H9 (cell line): ENCODE results near the gene ZNF688. TPM values are rescaled to one million over a fixed set of nuclear protein-coding genes. Genes with fewer than 3 reads are reported as not detected.

Experiments
- DNase-seq: peaks from one replicate; pipeline ENCODE4 v3.0.0-alpha.2; 2017
- H2AFZ ChIP-seq: one replicate; pipeline ENCODE4 v1.6.1; 2013; ENCODE audit warnings: mild to moderate bottlenecking, low read length, control low read depth, moderate library complexity
- H2AK5ac ChIP-seq: 2 replicates; pipeline ENCODE4 v1.6.1; 2013; ENCODE audit warnings: low read length, control low read depth, mixed read lengths; ENCODE audit not compliant: insufficient read length
- H2BK120ac ChIP-seq: one replicate; pipeline ENCODE4 v1.6.1; 2013; ENCODE audit warnings: low read depth, mild to moderate bottlenecking, low read length, control low read depth, inconsistent platforms; ENCODE audit not compliant: poor library complexity, severe bottlenecking
- H2BK12ac ChIP-seq: 2 replicates; pipeline ENCODE4 v1.6.1; 2013; ENCODE audit warnings: low read length, control low read depth, mixed read lengths, low read depth; ENCODE audit not compliant: insufficient read length
- H2BK15ac ChIP-seq: 2 replicates; pipeline ENCODE4 v1.6.1; 2013; ENCODE audit warnings: low read depth, low read length, control low read depth
- H2BK20ac ChIP-seq: one replicate; pipeline ENCODE4 v1.6.1; 2013; ENCODE audit warnings: low read depth, mild to moderate bottlenecking, low read length, control low read depth, inconsistent platforms; ENCODE audit not compliant: poor library complexity, severe bottlenecking
- H2BK5ac ChIP-seq: 2 replicates; pipeline ENCODE4 v1.6.1; 2013; ENCODE audit warnings: low read length, control low read depth, mixed read lengths; ENCODE audit not compliant: insufficient read length
- H3K14ac ChIP-seq: 2 replicates; pipeline ENCODE4 v1.6.1; 2013; ENCODE audit warnings: low read length, control low read depth; ENCODE audit not compliant: insufficient read depth
- H3K18ac ChIP-seq: 2 replicates; pipeline ENCODE4 v1.6.1; 2013; ENCODE audit warnings: low read depth, mild to moderate bottlenecking, mixed read lengths, low read length, control low read depth; ENCODE audit not compliant: insufficient read length
- H3K23ac ChIP-seq: 2 replicates; pipeline ENCODE4 v1.6.1; 2013; ENCODE audit warnings: low read length, control low read depth, mixed read lengths, low read depth; ENCODE audit not compliant: insufficient read length
- H3K23me2 ChIP-seq: 2 replicates; pipeline ENCODE4 v1.6.1; 2013; ENCODE audit warnings: low read depth, mild to moderate bottlenecking, mixed read lengths, low read length, control low read depth; ENCODE audit not compliant: insufficient read length, poor library complexity, severe bottlenecking
- H3K27ac ChIP-seq: 2 replicates; pipeline ENCODE4 v1.5.1; 2013; ENCODE audit warnings: low read length, control low read depth, mixed read lengths, low read depth; ENCODE audit not compliant: insufficient read length
- H3K27me3 ChIP-seq: 2 replicates; pipeline ENCODE4 v1.6.1; 2013; ENCODE audit warnings: low read length, control low read depth, inconsistent platforms; ENCODE audit not compliant: insufficient read depth
- H3K4ac ChIP-seq: 2 replicates; pipeline ENCODE4 v1.6.1; 2013; ENCODE audit warnings: low read depth, mild to moderate bottlenecking, control low read depth, inconsistent platforms, low read length, moderate library complexity
- H3K4me1 ChIP-seq: 2 replicates; pipeline ENCODE4 v1.6.1; 2013; ENCODE audit warnings: low read length, control low read depth, inconsistent platforms; ENCODE audit not compliant: insufficient read depth
- H3K4me2 ChIP-seq: 2 replicates; pipeline ENCODE4 v1.6.1; 2013; ENCODE audit warnings: low read length, control low read depth, mixed read lengths; ENCODE audit not compliant: insufficient read length, insufficient read depth
- H3K56ac ChIP-seq: 2 replicates; pipeline ENCODE4 v1.6.1; 2013; ENCODE audit warnings: low read depth, mild to moderate bottlenecking, mixed read lengths, low read length, control low read depth; ENCODE audit not compliant: insufficient read length
- H3K79me1 ChIP-seq: 2 replicates; pipeline ENCODE4 v1.6.1; 2013; ENCODE audit warnings: low read depth, mild to moderate bottlenecking, moderate library complexity, low read length, control low read depth, inconsistent platforms; ENCODE audit not compliant: insufficient read depth, poor library complexity, severe bottlenecking
- H3K79me2 ChIP-seq: 2 replicates; pipeline ENCODE4 v1.6.1; 2013; ENCODE audit warnings: low read length, control low read depth, inconsistent platforms; ENCODE audit not compliant: insufficient read depth
- H3K9ac ChIP-seq: 2 replicates; pipeline ENCODE4 v1.6.1; 2013; ENCODE audit warnings: low read length, control low read depth, mixed read lengths; ENCODE audit not compliant: insufficient read length; ENCODE audit errors: extremely low read depth
- H3K9me3 ChIP-seq: one replicate; pipeline ENCODE4 v1.6.1; 2013; ENCODE audit warnings: low read depth, low read length, inconsistent platforms; ENCODE audit not compliant: control insufficient read depth
- H3T11ph ChIP-seq: one replicate; pipeline ENCODE4 v1.6.1; 2013; ENCODE audit warnings: mild to moderate bottlenecking, low read length, control low read depth, inconsistent platforms
- H4K20me1 ChIP-seq: one replicate; pipeline ENCODE4 v1.6.1; 2013; ENCODE audit not compliant: control insufficient read depth, insufficient read length, insufficient read depth
- H4K5ac ChIP-seq: 2 replicates; pipeline ENCODE4 v1.6.1; 2013; ENCODE audit warnings: low read depth, mild to moderate bottlenecking, mixed read lengths, low read length, control low read depth; ENCODE audit not compliant: insufficient read length
- H4K8ac ChIP-seq: replicated peaks from 2 replicates; pipeline ENCODE4 v1.6.1; 2013; ENCODE audit warnings: low read length, control low read depth, mixed read lengths, low read depth; ENCODE audit not compliant: insufficient read length
- H4K91ac ChIP-seq: 2 replicates; pipeline ENCODE4 v1.6.1; 2013; ENCODE audit warnings: low read depth, mild to moderate bottlenecking, moderate library complexity, mixed read lengths, low read length, control low read depth; ENCODE audit not compliant: insufficient read length
- H3K27ac Mint-ChIP-seq, 3 experiments: 2 replicates in 2 of 3; 3 replicates in 1 of 3; pipeline ENCODE4 v1.8.0; 2020 to 2021; ENCODE audit warnings: mixed read lengths in 3 of 3, mild to moderate bottlenecking in 1 of 3, moderate library complexity in 1 of 3
- H3K27me3 Mint-ChIP-seq: 2 replicates; pipeline ENCODE4 v1.8.0; 2021; ENCODE audit warnings: low read depth, mild to moderate bottlenecking, moderate library complexity, mixed read lengths
- H3K36me3 Mint-ChIP-seq, 3 experiments: 2 replicates in 2 of 3; 3 replicates in 1 of 3; pipeline ENCODE4 v1.8.0; 2020 to 2021; ENCODE audit warnings: low read depth in 3 of 3, mixed read lengths in 3 of 3; ENCODE audit not compliant: insufficient read depth in 1 of 3
- H3K4me1 Mint-ChIP-seq, 2 experiments: 2 replicates each; pipeline ENCODE4 v1.8.0; 2020; ENCODE audit warnings: mixed read lengths in 2 of 2
- H3K4me3 Mint-ChIP-seq, 2 experiments: 2 replicates in 1 of 2; 3 replicates in 1 of 2; pipeline ENCODE4 v1.8.0; 2020 to 2021; ENCODE audit warnings: mild to moderate bottlenecking in 2 of 2, mixed read lengths in 2 of 2, moderate library complexity in 1 of 2
- H3K9me3 Mint-ChIP-seq, 2 experiments: 2 replicates in 1 of 2; 3 replicates in 1 of 2; pipeline ENCODE4 v1.8.0; 2020; ENCODE audit warnings: mild to moderate bottlenecking in 2 of 2, mixed read lengths in 2 of 2, moderate library complexity in 1 of 2
- WGBS: extraction: QIAGEN DNeasy Blood & Tissue Kit; methylation state at CpG from one replicate; pipeline ENCODE4 v1.1.7; 2013; ENCODE audit warnings: missing lambda C conversion rate, low lambda C conversion rate, mixed read lengths; ENCODE audit not compliant: insufficient read length; ENCODE audit errors: extremely low coverage; 5-methylcytosine and 5-hydroxymethylcytosine counted together
- total RNA-seq: library from RNA; stranded (reverse); gene quantifications from 2 replicates; pipeline ENCODE4 v1.2.1, GENCODE V29; 2021
- TF ChIP-seq, protein P1 (sequence below): fragments of 200-600 bp; sonication (generic); conservative IDR thresholded peaks from 3 replicates; pipeline ENCODE4 v1.8.0; 2021; ENCODE audit warnings: antibody characterized with exemption, mild to moderate bottlenecking

The ZNF688 gene
- total RNA-seq, 1 experiment from 2014 or later, result 4.5 TPM

DNA sequence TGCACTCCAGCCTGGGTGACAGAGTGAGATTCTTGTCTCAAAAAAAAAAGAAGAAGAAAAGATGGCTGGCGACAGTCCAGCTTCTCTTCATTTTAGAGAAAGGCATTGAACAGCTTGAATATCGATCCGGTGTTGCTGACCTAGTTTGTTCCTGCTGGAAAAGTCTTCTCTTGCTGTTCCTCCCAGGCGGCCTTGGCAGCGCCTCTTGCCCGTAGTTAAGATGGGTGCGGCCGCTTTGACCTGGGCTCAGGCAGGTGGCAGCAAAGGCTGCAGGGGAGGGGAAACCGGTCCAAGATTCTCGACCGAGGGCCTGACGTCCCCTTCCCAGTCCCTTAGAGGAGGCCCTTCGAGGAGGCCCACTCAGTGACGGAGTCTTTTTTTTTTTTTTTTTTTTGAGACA, 9.5 kb downstream of the ZNF688 start:
- H3K9me3 Mint-ChIP-seq, result no peaks in the 10 kb centered on the region
- Histone ChIP-seq H3K18ac (no peak overlapping the region), H4K20me1 (no peaks in the 10 kb centered on the region), H3K79me2 (no peaks in the 10 kb centered on the region), H3K9me3 (no peaks in the 10 kb centered on the region), H2BK5ac (no peak overlapping the region), H3K4me2 (no peak overlapping the region), H2BK20ac (no peak overlapping the region), H3K27me3 (no peaks in the 10 kb centered on the region), H4K5ac (no peak overlapping the region), H3K27ac (no peak overlapping the region), H3K23ac (no peak overlapping the region), H3K4me1 (no peaks in the 10 kb centered on the region), H3K14ac (no peak overlapping the region), H2AFZ (no peak overlapping the region), H2BK12ac (no peak overlapping the region), H4K91ac (no peak overlapping the region), H2AK5ac (no peak overlapping the region), H3T11ph (no peak overlapping the region), H3K9ac (no peak overlapping the region), H2BK15ac (no peak overlapping the region), H3K23me2 (peaks cover 8% of the 10 kb centered on the region), H2BK120ac (no peak overlapping the region), H3K79me1 (no peaks in the 10 kb centered on the region), H4K8ac (no peak overlapping the region), H3K56ac (no peak overlapping the region), H3K4ac (no peak overlapping the region)
- WGBS, result no CpG with 5 or more reads among the region's 14 CpGs
- DNase-seq, result no peak
- no peak overlapping the region for H3K27ac Mint-ChIP-seq
- TF ChIP-seq, protein P1, sequence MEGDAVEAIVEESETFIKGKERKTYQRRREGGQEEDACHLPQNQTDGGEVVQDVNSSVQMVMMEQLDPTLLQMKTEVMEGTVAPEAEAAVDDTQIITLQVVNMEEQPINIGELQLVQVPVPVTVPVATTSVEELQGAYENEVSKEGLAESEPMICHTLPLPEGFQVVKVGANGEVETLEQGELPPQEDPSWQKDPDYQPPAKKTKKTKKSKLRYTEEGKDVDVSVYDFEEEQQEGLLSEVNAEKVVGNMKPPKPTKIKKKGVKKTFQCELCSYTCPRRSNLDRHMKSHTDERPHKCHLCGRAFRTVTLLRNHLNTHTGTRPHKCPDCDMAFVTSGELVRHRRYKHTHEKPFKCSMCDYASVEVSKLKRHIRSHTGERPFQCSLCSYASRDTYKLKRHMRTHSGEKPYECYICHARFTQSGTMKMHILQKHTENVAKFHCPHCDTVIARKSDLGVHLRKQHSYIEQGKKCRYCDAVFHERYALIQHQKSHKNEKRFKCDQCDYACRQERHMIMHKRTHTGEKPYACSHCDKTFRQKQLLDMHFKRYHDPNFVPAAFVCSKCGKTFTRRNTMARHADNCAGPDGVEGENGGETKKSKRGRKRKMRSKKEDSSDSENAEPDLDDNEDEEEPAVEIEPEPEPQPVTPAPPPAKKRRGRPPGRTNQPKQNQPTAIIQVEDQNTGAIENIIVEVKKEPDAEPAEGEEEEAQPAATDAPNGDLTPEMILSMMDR, result no peak
- H3K4me1 Mint-ChIP-seq, result peaks cover 8 to 25% of the 10 kb centered on the region in 2 experiments
- H3K4me3 Mint-ChIP-seq, result no peak overlapping the region
- no peaks in the 10 kb centered on the region; a peak in 1 of 7 replicates for H3K36me3 Mint-ChIP-seq
- H3K27me3 Mint-ChIP-seq, result peaks cover 9% of the 10 kb centered on the region
